SK-N-SH (cell line): ENCODE measurements around the gene CDS2. TPM values are rescaled to one million over a fixed set of nuclear protein-coding genes. Genes with fewer than 3 reads are reported as not detected.

Experiments used
- CTCF ChIA-PET: fragments of 300-600, 350-600 bp; formaldehyde crosslinking; extraction: SDS; loops from one replicate; lab custom pipeline; 2021; lab: Yijun Ruan, JAX
- POLR2A ChIA-PET: fragments of 350-600 bp; sonication (Branson Sonifier 250); formaldehyde crosslinking; extraction: SDS; loops from one replicate; lab custom pipeline; 2020; ENCODE audit warnings: antibody characterized with exemption, inconsistent platforms; lab: Yijun Ruan, JAX
- DNase-seq: peaks from one replicate; pipeline ENCODE4 v3.0.0; 2012
- H2AFZ ChIP-seq: fragments of 200-600 bp; sonication (generic); 2 replicates; pipeline ENCODE4 v1.8.1; 2016; ENCODE audit warnings: antibody characterized with exemption, mild to moderate bottlenecking, low read depth
- H3F3A ChIP-seq: fragments of 200-600 bp; sonication (generic); replicated peaks from 2 replicates; pipeline ENCODE3; 2016; ENCODE audit warnings: antibody characterized with exemption, mild to moderate bottlenecking; ENCODE audit not compliant: insufficient read depth
- H3K27ac ChIP-seq, 2 experiments: fragments of 200-500 bp in 1 of 2; fragments of 200-600 bp in 1 of 2; sonication (Bioruptor generic) in 1 of 2; sonication (generic), shearing (Covaris generic) in 1 of 2; 2 replicates each; pipeline versions ENCODE4 v1.5.1 to v1.6.1; 2014 to 2016; ENCODE audit warnings: low read depth in 2 of 2, inconsistent platforms in 1 of 2, low read length in 1 of 2, mild to moderate bottlenecking in 1 of 2, mixed read lengths in 1 of 2
- H3K27me3 ChIP-seq: fragments of 200-600 bp; sonication (generic), shearing (Covaris generic); 2 replicates; pipeline ENCODE4 v1.6.1; 2016; ENCODE audit warnings: mixed run types; ENCODE audit not compliant: insufficient read depth
- H3K36me3 ChIP-seq, 2 experiments: fragments of 200-500 bp in 1 of 2; fragments of 200-600 bp in 1 of 2; sonication (Bioruptor generic) in 1 of 2; sonication (generic) in 1 of 2; replicated peaks in 1 of 2; 2 replicates each; pipeline versions ENCODE3 to v1.5.1; 2014 to 2016; ENCODE audit warnings: low read length in 1 of 2, mild to moderate bottlenecking in 1 of 2; ENCODE audit not compliant: insufficient read depth in 2 of 2, control insufficient read depth in 1 of 2
- H3K4me1 ChIP-seq, 2 experiments: fragments of 200-500 bp in 1 of 2; fragments of 200-600 bp in 1 of 2; sonication (Bioruptor generic) in 1 of 2; sonication (generic), shearing (Covaris generic) in 1 of 2; 2 replicates each; pipeline versions ENCODE4 v1.5.1 to v1.6.1; 2014 to 2016; ENCODE audit warnings: low read depth in 1 of 2, low read length in 1 of 2, mixed run types in 1 of 2; ENCODE audit not compliant: insufficient read depth in 2 of 2, control insufficient read depth in 1 of 2
- H3K4me2 ChIP-seq: fragments of 200-600 bp; sonication (generic), shearing (Covaris generic); 2 replicates; pipeline ENCODE4 v1.6.1; 2017; ENCODE audit warnings: mixed run types
- H3K4me3 ChIP-seq, 2 experiments: fragments of 200-500 bp in 1 of 2; fragments of 200-600 bp in 1 of 2; sonication (Bioruptor generic) in 1 of 2; sonication (generic), shearing (Covaris generic) in 1 of 2; 2 replicates each; pipeline versions ENCODE4 v1.5.1 to v1.8.1; 2014 to 2016; ENCODE audit warnings: low read depth in 2 of 2, inconsistent platforms in 1 of 2, low read length in 1 of 2, mild to moderate bottlenecking in 1 of 2, mixed read lengths in 1 of 2, moderate library complexity in 1 of 2
- H3K79me2 ChIP-seq: fragments of 200-600 bp; sonication (generic); 2 replicates; pipeline ENCODE4 v1.8.1; 2017; ENCODE audit warnings: mild to moderate bottlenecking; ENCODE audit not compliant: insufficient read depth
- H3K9ac ChIP-seq: fragments of 200-600 bp; sonication (generic); 2 replicates; pipeline ENCODE4 v1.6.1; 2017; ENCODE audit warnings: mixed run types
- H3K9me2 ChIP-seq: fragments of 200-600 bp; sonication (generic); 2 replicates; pipeline ENCODE4 v1.6.1; 2017; ENCODE audit warnings: mixed run types
- H3K9me3 ChIP-seq: fragments of 200-600 bp; sonication (generic); 2 replicates; pipeline ENCODE4 v1.6.1; 2017; ENCODE audit warnings: mixed run types, mild to moderate bottlenecking, moderate library complexity
- H4K20me1 ChIP-seq: fragments of 200-600 bp; sonication (generic); 2 replicates; pipeline ENCODE4 v1.6.1; 2017; ENCODE audit warnings: mild to moderate bottlenecking, mixed run types; ENCODE audit not compliant: insufficient read depth
- CHD2 ChIP-seq: fragments of 150-350 bp; IDR thresholded peaks from 2 replicates; pipeline ENCODE4 v1.6.1; 2018; ENCODE audit warnings: low read length; ENCODE audit not compliant: partially characterized antibody
- FOSL2 ChIP-seq: IDR thresholded peaks from 2 replicates; pipeline ENCODE4 v1.4.0; 2012; ENCODE audit warnings: low read depth, mild to moderate bottlenecking, moderate library complexity, borderline replicate concordance
- FOXM1 ChIP-seq: IDR thresholded peaks from 2 replicates; pipeline ENCODE4 v1.4.0; 2012; ENCODE audit warnings: low read depth, mild to moderate bottlenecking
- MAX ChIP-seq: IDR thresholded peaks from 2 replicates; pipeline ENCODE4 v1.4.0; 2012; ENCODE audit warnings: low read depth
- NFIC ChIP-seq: IDR thresholded peaks from 2 replicates; pipeline ENCODE4 v1.4.0; 2012; ENCODE audit warnings: borderline replicate concordance
- POLR2AphosphoS5 ChIP-seq: IDR thresholded peaks from 2 replicates; pipeline ENCODE4 v1.6.1; 2012; ENCODE audit warnings: low read depth, low read length
- RFX5 ChIP-seq: IDR thresholded peaks from 2 replicates; pipeline ENCODE4 v1.6.1; 2012; ENCODE audit warnings: mild to moderate bottlenecking, improper control_type of control experiment, low read length
- RXRA ChIP-seq: IDR thresholded peaks from 2 replicates; pipeline ENCODE4 v1.4.0; 2012; ENCODE audit warnings: low read depth, mild to moderate bottlenecking, borderline replicate concordance
- SMC3 ChIP-seq: IDR thresholded peaks from 2 replicates; pipeline ENCODE4 v1.6.1; 2012; ENCODE audit warnings: low read depth, low read length, improper control_type of control experiment
- TAF1 ChIP-seq: IDR thresholded peaks from 2 replicates; pipeline ENCODE4 v1.6.1; 2012; ENCODE audit warnings: low read depth, mild to moderate bottlenecking, low read length, moderate library complexity, borderline replicate concordance
- TCF12 ChIP-seq: IDR thresholded peaks from 2 replicates; pipeline ENCODE4 v1.4.0; 2012
- TEAD4 ChIP-seq: IDR thresholded peaks from 2 replicates; pipeline ENCODE4 v1.4.0; 2012; ENCODE audit warnings: mild to moderate bottlenecking, borderline replicate concordance; ENCODE audit not compliant: insufficient read depth
- USF1 ChIP-seq: IDR thresholded peaks from 2 replicates; pipeline ENCODE4 v1.4.0; 2012; ENCODE audit warnings: low read depth, borderline replicate concordance
- USF2 ChIP-seq: fragments of 150-350 bp; IDR thresholded peaks from 2 replicates; pipeline ENCODE4 v1.6.1; 2017; ENCODE audit warnings: antibody characterized with exemption, low read length, low read depth, borderline replicate concordance
- YY1 ChIP-seq: IDR thresholded peaks from 2 replicates; pipeline ENCODE4 v1.4.0; 2012; ENCODE audit warnings: low read depth, mild to moderate bottlenecking
- ZBTB33 ChIP-seq: IDR thresholded peaks from 2 replicates; pipeline ENCODE4 v1.4.0; 2012; ENCODE audit warnings: low read depth, borderline replicate concordance
- WGBS: methylation state at CpG from one replicate; pipeline ENCODE4 v1.1.6; 2017; ENCODE audit warnings: low lambda C conversion rate; 5-methylcytosine and 5-hydroxymethylcytosine counted together
- polyA plus RNA-seq, 3 experiments: library from polyadenylated mRNA; depleted of rRNA; stranded (reverse); fragments of >200 nt; gene quantifications; 2 replicates each; pipeline ENCODE4 v1.2.3, GENCODE V29; 2012

Gene CDS2
- polyA plus RNA-seq, 1 of the 3 experiments (the other 2 are of a cell fraction): 13.9 TPM

GRCh38 chr20:5182615-5183254 is 55.9 kb downstream of the CDS2 start:
- POLR2A ChIA-PET: interaction anchor here (1.4 kb wide), 1 partner anchor 11 kb away, joined by 3 read pairs; no protein-coding TSS in a partner anchor
- Histone ChIP-seq H2AFZ (no peak overlapping the region), H3K9ac (no peak overlapping the region), H3K36me3 (peaks cover 13 to 40% of the 10 kb centered on the region in 2 experiments), H4K20me1 (no peaks in the 10 kb centered on the region), H3F3A (no peaks in the 10 kb centered on the region), H3K4me3 (no peak overlapping the region), H3K27me3 (no peaks in the 10 kb centered on the region), H3K27ac (no peak overlapping the region), H3K4me2 (no peak overlapping the region), H3K9me3 (no peaks in the 10 kb centered on the region), H3K9me2 (no peaks in the 10 kb centered on the region), H3K4me1 (peaks cover 0 to 2% of the 10 kb centered on the region in 2 experiments; a peak in 1 of 4 replicates), H3K79me2 (no peaks in the 10 kb centered on the region)
- TF ChIP-seq FOSL2 (no peak), USF2 (no peak), TCF12 (no peak), MAX (no peak), NFIC (no peak), TEAD4 (no peak), RXRA (no peak), USF1 (no peak), FOXM1 (no peak)
- no peak for DNase-seq
- 89% methylated on average over 2 of the region's 2 CpGs for WGBS
- CTCF ChIA-PET: interaction anchor here (2.1 to 3.3 kb wide), 2 partner anchors 10 to 56 kb away, joined by 10 to 18 read pairs; partner anchors contain the start of gene CDS2

- no peaks in the 10 kb centered on the region for H4K20me1 ChIP-seq
- peaks cover 13 to 43% of the 10 kb centered on the region in 2 experiments for H3K36me3 ChIP-seq
- no peaks in the 10 kb centered on the region for H3F3A ChIP-seq
- no peaks in the 10 kb centered on the region for H3K27me3 ChIP-seq
- no peak for DNase-seq
- TF ChIP-seq RFX5 (no peak), ZBTB33 (no peak), YY1 (no peak), MAX (no peak), SMC3 (no peak), TAF1 (no peak), POLR2AphosphoS5 (no peak), USF1 (no peak), CHD2 (no peak), FOSL2 (no peak)
- H3K27ac ChIP-seq: no peak overlapping the region
- H3K4me2 ChIP-seq: no peak overlapping the region
- ChIA-PET POLR2A (no interaction called here), CTCF (interaction anchor here (0.6 to 3.3 kb wide), 4 partner anchors 8 to 640 kb away, joined by 3 to 18 read pairs (median 6); partner anchors contain the start of gene CDS2)
- H3K9me3 ChIP-seq: no peaks in the 10 kb centered on the region
- no peak overlapping the region for H2AFZ ChIP-seq
- no peak overlapping the region for H3K4me3 ChIP-seq
- H3K9me2 ChIP-seq: no peaks in the 10 kb centered on the region
- 95% methylated on average over 13 of the region's 13 CpGs for WGBS
- H3K9ac ChIP-seq: no peak overlapping the region
- no peaks in the 10 kb centered on the region for H3K4me1 ChIP-seq
- H3K79me2 ChIP-seq: no peaks in the 10 kb centered on the region
Observed at GRCh38 chr20:5183731-5184474, 57.1 kb downstream of the CDS2 start.
